GM21717 (cell line): ENCODE measurements around the gene PLA2G2F.

ENCODE experiments used
- ATAC-seq: cut with Tn5 transposase; IDR thresholded peaks from one replicate; pipeline ENCODE4 v1.9.1; 2021; ENCODE audit warnings: mild to moderate bottlenecking, moderate library complexity; ENCODE audit not compliant: unreplicated experiment

The PLA2G2F gene

DNA sequence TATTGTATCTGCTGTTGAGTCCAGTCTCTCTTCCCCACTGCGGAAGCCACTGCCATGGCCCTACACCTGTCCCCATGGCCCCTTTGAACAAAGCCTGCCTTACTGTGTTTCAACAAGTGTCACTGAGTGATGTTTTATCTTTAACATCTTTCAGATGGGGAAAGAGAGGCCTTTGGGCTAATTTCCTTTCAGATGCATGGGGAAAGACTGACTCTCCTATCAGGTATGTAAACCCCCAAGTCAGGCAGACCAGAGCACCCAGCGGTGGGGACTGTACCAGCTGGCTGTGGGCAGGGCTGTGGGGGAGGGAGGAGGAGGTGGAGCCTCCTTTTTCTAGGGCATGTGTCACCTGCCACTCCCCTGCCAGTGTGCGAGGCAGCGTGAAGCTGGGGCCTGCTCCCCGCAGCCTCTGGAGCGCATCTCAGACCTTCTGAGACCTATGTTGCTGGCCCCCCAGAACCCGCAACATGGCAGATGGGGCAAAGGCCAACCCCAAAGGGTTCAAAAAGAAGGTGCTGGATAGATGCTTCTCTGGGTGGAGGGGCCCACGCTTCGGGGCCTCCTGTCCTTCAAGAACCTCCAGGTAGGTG is at the start of gene PLA2G2F:
Gene PLA2G2F, plus strand, starts transcription at position 363 of the 590 bp plus-strand sequence. Its CDS starts 105 bp downstream, at position 468.
- no peak for ATAC-seq

GRCh38 chr1:20089328-20090077 is 49.6 kb upstream of the PLA2G2F start:
- no peak for ATAC-seq

DNA sequence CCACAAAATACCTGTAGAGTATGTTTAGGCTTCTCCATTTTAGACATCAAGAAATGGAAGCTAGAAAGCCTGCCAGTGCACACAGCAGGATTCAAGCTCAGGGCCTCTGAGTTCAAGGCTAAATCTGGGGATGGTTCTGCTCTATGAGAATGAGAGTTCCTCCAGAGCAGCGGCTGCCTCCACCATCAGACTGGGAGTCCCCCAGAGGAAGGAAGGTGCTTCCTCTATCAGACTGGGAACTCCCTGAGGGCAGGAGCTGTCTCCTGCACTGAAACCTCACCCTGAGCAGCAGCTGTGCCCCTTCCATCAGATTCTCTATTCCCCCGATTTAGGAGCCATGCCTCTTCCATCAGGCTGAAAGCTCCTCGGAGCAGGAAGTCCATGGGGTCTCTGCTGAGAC is 49.0 kb upstream of the PLA2G2F start:
- ATAC-seq: no peak

GRCh38 chr1:20090641-20091040 is 48.5 kb upstream of the PLA2G2F start:
- ATAC-seq: no peak

- no peak for ATAC-seq
Observed at GRCh38 chr1:20093303-20093702, 45.8 kb upstream of the PLA2G2F start.

DNA sequence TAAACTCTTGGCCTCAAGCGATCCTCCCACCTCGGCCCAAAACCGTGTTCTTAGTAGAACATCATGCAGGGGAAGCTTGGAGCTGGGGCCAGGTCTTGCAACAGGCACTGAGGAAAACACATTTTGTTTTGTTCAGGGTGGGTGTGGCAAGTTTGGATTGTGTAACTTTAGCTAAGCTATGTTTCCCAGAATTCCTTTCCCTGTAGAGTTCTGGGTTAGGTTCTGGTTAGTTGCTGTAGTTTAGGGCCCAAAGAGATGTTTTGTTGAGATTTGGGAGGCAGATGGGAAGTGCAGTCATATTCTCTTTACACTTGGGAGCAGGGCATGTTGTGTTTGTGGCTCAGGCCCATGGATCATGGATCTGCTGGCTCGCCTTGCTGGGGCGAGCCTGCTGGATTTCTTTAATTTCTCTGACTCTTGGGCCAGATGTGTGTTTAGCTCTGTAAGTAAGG is 45.2 kb upstream of the PLA2G2F start:
- ATAC-seq: no peak

DNA sequence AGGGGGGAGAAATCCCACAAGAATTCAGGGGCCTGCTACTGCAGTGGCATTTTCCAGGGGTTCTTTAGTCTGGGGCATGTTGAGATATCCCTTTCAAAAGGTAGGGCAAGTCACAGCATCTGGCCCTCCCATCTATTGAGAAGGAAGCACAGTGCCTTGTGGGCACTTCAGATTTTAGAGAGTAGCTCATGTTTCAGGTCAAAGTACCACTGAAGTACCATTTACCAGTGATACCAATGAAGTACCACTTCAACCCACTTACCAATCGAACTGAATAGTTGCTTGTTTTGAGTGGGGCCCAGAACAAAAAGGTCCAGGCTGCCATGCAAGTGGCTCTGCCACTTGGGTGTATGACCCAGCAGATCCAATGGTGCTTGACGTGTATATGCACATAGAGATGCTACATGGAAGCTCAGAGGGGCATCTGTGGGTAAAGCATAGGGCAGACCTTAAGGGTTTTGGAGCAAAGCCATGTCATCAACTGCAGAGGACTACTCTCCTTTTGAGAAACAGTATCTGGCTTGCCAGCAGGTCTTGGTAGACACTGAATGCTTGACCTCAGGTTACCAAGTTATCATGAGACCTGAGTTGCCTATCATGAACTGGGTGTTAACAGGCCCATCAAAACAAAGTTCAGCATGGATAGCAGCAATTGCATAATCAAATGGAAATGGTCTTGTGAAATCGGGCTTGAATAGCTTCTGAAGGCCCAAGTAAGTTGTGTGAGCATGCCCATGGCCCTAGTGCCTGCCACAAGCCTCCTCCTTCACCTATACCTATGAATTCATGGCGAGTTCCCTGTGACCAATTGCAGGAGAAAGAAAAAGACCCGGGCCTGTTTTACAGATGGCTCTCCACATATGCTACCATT is 43.3 kb upstream of the PLA2G2F start:
- no peak for ATAC-seq

GRCh38 chr1:20096840-20097447 is 42.2 kb upstream of the PLA2G2F start:
- no peak for ATAC-seq

- no peak for ATAC-seq
Observed at GRCh38 chr1:20099533-20099932, 39.6 kb upstream of the PLA2G2F start.

DNA sequence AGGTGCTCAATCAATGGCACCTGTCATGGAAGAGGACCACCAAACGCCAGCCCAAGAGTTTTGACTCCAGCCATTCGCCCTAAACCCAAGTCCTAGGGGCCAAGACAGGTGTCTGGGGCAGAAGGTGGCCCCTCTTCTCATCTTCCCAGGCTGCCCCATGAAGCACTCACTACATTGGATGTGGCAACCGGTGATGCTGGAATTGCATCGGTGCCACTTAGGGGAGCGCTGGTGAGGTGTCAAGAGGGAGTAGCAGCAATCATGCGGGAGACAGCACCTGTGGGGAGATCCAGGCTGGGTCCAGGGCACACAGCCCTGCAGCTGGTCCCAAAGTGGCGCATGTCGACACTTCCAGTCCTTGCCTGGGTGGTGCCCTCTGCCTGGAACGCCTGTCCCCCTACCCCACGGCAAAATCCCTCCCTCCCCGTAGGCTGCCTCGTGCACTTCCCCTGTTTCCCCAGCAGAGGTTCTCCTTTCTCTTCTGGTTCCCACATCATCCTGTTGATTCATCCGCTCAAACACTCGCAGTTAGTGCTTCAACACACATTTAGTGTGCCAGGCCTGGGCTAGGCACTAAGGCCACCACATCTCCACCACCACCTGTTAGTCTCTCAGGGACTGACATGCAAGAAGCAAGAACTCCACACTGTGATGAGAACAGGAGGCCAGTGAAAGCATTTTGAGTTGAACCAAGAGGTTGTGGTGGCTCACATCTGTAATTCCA is 38.3 kb upstream of the PLA2G2F start:
- no peak for ATAC-seq

- no peak for ATAC-seq
Observed at GRCh38 chr1:20102875-20103274, 36.2 kb upstream of the PLA2G2F start.

DNA sequence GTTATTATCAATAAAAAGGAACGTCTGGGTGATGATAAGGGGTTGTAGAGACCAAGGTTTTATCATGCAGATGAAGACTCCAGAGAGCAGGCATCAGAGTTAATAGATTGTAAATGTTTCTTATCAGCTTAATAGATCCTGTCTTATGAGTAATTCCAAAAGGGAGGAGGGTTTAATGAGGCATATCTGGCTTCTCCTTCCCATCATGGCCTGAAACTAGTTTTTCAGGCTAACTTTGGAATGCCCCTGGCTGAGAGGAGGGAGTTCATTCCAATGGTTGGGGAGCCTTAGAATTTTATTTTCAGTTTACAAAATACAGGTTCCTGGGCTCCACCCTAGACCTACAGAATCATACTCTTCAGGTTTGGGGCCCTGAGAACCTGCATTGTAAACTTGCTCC is 33.3 kb upstream of the PLA2G2F start:
- no peak for ATAC-seq

DNA sequence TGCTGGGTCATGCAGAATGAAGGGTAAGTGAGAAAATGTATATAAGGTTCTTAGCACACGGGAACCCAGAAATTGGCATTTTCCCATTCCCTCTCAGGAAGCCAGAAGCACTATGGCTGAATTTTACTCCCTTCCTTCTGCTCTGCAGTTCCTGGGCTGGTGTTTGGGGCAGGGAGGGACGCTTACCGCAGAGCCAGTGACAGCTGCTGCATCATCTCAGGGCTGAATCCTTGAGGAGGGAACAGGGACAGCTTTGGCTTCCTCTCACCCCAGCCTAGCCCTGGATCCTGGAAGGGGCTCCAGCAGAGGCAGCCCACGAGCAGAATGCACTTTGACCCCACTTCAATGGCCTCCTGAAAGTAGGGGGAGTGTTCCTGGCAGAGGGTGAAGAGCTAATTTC is 31.8 kb upstream of the PLA2G2F start:
- ATAC-seq: no peak

GRCh38 chr1:20107796-20108195 is 31.3 kb upstream of the PLA2G2F start:
- ATAC-seq: no peak

GRCh38 chr1:20108366-20109123 is 30.6 kb upstream of the PLA2G2F start:
- no peak for ATAC-seq

- no peak for ATAC-seq
Observed at GRCh38 chr1:20109223-20109856, 29.8 kb upstream of the PLA2G2F start.

DNA sequence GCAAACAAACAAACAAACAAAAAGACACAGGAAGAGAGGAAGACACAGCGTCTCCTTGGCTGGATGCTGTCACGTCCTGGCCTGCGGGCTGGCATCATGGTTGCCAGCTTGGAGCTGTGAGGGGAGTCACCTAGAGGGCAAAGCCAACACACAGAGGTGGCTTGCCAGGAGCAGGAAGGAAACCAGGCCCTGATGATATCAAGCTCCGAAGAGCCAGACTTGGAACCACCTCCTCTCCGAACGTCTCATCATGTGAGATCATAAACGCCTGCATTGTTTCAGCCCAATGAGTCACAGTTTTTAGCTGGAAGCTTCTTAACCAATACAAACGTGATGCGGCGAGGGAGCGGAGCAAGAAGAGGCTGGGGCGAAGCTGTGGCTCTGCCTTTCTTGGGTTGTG is 28.4 kb upstream of the PLA2G2F start:
- ATAC-seq: no peak

DNA sequence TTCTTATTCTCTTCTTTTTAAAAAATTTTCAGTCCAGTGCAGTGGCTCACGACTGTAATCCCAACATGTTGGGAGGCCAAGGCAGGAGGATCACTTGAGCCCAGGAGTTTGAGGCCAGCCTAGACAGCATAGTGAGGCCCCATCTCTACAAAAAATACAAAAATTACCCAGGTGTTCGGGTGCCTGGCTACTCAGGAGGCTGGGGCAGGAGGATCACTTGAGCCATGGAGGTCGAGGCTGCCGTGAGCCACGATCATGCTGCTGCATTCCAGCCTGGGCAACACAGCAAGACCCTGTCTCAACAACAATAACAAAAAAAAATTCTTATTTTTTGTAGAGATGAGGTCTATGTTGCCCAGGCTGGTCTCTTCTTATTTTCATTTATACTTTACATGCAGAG is 27.7 kb upstream of the PLA2G2F start:
- no peak for ATAC-seq

DNA sequence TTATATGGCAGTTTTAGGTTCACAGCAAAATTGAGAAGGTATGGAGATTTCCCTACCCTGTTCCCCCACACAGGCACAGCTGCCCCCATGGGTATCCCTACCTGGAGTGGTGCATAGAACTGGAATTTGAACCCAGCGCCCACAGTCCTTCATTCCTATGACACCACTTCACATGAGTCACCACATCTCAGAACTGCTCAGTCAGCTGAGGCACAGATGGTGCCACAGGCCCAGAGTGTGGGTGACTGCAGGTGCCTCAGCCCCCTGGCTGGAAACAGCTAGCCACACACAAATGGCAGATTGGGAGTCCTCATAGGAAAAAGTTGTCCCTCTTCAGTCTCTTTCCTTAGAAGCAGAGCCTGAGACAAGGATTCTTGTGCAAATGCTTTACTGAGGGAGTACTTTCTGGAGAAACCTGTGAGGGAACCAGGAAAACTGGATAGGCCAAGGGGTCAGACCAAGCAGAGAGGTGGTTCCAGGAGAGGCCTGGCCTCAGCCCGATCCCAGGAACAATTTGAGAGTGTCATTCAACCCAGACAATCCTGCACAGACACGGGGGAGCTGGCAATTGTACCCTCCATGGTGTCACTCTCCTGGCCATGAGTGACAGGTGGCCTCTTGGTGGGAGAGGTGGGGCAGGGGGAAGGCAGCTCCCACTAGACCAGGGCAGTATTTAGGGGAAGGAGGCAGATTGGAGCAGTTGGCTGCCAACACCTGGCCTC is 26.7 kb upstream of the PLA2G2F start:
- ATAC-seq: no peak
